Hepatic stellate cell (primary cell): ENCODE results near the gene JOSD1.
A peak's percentile ranks its signal among the peaks of the same experiment; 100 is the strongest.

Source experiments
- DNase-seq: peaks from one replicate; pipeline ENCODE4 v3.0.0; 2011; ENCODE audit warnings: low spot score

JOSD1 gene

GRCh38 chr22:38700789-38701628 lies at the start of gene JOSD1:
TSS of gene JOSD1 (minus strand) at chr22:38700943. CDS start at chr22:38699987, 956 bp downstream.
- DNase-seq: peak; percentile 89

- DNase-seq: no peak
These were observed 49.4 kb upstream of the JOSD1 start for GRCh38 chr22:38750104-38750503.

GRCh38 chr22:38748487-38749136 lies 47.9 kb upstream of the JOSD1 start:
- no peak for DNase-seq

GRCh38 chr22:38745676-38746460 lies 45.1 kb upstream of the JOSD1 start:
- no peak for DNase-seq

- DNase-seq: no peak
These were observed 44.2 kb upstream of the JOSD1 start for GRCh38 chr22:38744981-38745380.

- no peak for DNase-seq
These were observed 41.6 kb upstream of the JOSD1 start for GRCh38 chr22:38742176-38742942.

- DNase-seq: no peak
These were observed 40.8 kb upstream of the JOSD1 start for GRCh38 chr22:38741576-38741975.

- DNase-seq: no peak
These were observed 40.4 kb upstream of the JOSD1 start for GRCh38 chr22:38741166-38741565.

GRCh38 chr22:38740754-38741153 lies 40.0 kb upstream of the JOSD1 start:
- no peak for DNase-seq

- no peak for DNase-seq
These were observed 39.5 kb upstream of the JOSD1 start for GRCh38 chr22:38740116-38740723.

- no peak for DNase-seq
These were observed 38.7 kb upstream of the JOSD1 start for GRCh38 chr22:38739300-38740055.

GRCh38 chr22:38738475-38739070 lies 37.8 kb upstream of the JOSD1 start:
- DNase-seq: no peak

- no peak for DNase-seq
These were observed 36.7 kb upstream of the JOSD1 start for GRCh38 chr22:38737302-38738060.

- DNase-seq: no peak
These were observed 35.5 kb upstream of the JOSD1 start for GRCh38 chr22:38736257-38736570.

GRCh38 chr22:38735465-38736256 lies 34.9 kb upstream of the JOSD1 start:
- DNase-seq: no peak

- DNase-seq: no peak
These were observed 34.4 kb upstream of the JOSD1 start for GRCh38 chr22:38735126-38735464.

GRCh38 chr22:38734421-38735100 lies 33.8 kb upstream of the JOSD1 start:
- no peak for DNase-seq

GRCh38 chr22:38733724-38734381 lies 33.1 kb upstream of the JOSD1 start:
- no peak for DNase-seq
